CD4-positive, alpha-beta T cell treated with Interleukin-4 for 1 hour (primary cell): ENCODE measurements around the gene SF3B6.
"Not testable (repeated sequence)": the region's sequence is repeated elsewhere in the genome, so short reads cannot be mapped to it uniquely, and the experiment has no call there.

ENCODE experiments used
- DNase-seq, 2 donors: peaks; one replicate each; pipeline ENCODE4 v3.0.0-alpha.2; 2020 to 2022

The SF3B6 gene

DNA sequence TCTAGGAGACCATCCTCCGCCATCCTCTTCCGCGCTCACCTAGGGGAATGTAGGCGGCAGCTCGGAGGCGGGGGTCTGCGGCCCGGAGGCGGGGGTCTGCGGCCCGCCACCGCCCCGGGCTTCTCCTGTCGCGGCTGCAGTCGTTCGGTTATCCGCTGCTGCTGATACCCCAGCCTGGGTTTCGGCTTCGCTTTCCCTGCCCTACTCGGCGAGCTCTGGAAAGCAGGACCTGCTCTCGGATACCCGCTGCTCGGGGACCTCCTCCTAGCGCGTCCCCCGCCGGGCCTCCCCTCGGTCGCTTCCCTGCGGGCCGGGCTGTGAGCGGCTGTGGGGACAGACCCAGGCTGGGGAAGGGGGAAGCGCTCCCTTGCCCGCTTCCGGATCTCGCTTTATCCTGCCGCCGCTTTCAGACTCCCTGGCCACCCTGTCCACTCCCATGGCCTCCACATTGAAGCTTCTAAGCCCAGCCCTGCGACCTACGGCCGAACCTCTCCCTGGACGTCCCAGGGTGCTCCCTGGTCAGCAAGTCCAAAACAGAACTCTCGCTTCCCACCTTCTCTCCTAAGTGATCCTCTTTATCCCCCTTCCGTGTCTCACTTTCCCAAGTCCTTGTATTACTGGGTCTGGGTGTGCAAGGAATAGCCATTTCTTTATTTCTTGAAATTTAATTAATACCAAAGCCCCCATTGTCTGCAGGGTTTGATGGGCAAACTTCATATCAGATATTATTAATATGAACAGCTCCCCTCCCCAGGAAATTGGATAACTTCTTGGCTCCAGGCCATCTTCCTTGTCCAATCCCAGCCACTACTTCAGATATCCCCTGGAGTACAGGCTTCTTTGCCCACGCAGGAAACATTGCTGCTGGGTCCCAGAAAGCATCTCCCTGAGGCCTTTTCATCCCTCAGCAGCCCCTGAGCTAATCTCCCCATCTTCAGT is 25.8 kb downstream of the SF3B6 start:
- DNase-seq, result no peak

DNA sequence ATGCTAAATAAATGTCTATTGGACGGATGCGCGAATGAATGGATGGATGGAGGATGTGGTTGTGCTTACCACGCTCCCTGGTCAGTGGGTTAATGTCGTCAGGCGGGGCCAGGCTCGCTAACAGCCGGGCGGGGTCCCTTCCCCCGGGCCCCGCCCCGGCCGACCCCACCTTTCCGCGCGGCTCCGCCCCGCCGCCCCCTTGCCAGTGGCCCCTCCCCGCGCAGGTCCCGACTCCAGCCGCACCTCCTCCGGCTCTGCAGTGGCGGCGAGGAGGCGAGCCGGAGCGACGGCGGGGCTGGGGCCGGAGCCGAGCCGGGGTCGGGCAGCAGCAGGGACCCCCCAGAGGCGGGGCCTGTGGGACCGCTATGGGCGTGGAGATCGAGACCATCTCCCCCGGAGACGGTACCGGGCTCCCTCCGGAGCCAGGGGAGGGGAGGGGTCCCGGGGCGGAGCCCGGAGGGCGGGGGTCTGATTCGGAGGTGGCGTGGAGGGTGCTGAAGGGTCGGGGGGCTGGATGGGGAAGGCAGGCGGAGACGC is 26.6 kb downstream of the SF3B6 start, which contains the start of gene FKBP1B:
FKBP1B (plus strand) TSS at position 257 of the 537 bp plus-strand sequence; CDS start at position 366, 109 bp downstream.
- peak; percentile 35 to 64 for DNase-seq

DNA sequence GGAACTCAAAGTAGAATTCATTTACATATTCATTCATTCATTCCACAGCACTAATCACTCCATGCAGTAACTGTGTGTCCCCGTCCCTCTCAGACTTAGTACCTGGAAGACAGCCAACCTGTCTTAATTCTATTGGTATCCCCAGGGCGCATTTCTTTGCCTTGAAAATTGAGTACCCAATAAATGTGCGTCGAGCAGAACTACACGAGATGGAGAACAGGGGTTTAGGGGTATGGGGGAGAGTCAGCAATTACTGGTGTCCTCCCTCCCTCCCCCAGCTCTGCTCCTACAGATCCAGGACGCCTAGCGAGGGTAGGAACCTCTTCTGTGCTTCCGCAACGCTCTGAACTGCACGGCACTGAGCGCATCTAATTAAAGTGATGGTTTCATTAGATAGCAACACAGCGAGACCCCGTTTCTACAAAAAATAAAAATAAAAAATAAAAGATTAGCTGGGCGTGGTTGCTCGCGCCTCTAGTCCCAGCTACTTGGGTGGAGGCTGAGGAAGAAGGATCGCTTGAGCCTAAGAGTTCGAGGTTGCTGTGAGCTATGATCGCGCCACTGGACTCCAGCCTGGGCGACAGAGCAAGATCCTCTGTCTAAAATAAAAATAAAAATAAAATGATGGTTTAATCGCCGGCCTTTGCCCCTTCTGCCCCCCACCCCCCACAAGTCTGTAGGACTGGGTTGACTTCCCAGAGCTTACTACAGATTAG is 27.2 kb downstream of the SF3B6 start:
- no peak for DNase-seq

DNA sequence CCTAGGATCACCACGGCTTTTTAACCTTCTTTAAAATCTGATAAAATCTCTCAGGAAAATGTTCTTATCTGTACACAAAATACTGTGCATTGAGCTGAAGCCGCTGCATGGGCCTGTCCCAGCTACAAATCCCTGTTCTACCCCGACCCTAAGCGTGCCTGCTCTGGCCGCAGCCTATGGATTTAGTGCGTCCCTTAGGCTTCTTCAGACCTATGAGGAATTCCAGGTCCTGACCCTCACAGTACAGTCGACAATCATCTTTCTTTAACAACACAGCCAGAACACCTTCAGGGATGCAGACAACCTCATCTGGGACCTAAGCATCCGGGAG is 28.5 kb downstream of the SF3B6 start:
- no peak for DNase-seq

DNA sequence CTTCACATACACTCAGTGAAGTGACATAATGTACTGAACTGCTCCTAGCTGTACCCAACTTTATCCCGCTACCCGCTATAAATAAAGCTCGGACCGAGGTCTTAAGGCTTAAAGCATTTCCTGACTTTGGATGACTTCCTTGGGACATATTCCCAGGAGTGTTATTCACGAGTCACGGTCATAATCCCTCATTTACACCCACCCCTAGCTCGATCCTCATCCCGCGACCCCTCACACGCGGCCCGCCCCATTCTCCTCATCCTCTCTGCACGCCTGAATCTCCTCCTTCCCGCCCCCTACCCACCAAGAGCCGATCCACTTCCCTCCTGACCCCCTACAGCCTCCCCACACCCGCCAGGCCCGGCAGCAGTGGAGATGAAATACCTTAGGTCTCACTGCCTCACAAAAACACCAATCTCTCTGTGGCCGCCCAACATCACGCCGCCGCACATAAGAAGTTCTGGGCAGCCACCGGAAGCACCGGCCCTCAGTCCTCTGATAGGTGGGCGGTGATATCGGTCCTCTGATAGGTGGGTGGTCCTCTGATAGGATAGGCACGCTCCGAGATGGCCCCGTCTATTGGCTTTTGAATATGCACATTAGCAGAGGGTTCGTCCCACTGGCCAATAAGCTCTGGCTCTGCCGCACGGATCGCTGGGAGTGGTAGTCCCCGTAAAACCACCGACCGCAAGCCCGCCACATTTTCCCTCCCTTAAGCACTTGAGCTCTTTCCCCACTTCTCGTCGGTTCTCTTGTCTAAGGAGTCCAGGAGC is 29.0 kb downstream of the SF3B6 start, which contains the start of gene WDCP:
WDCP (minus strand) TSS at position 462 of the 773 bp plus-strand sequence. CDS start 7,897 bp downstream, outside the sequence.
- DNase-seq, result peak; percentile 96

DNA sequence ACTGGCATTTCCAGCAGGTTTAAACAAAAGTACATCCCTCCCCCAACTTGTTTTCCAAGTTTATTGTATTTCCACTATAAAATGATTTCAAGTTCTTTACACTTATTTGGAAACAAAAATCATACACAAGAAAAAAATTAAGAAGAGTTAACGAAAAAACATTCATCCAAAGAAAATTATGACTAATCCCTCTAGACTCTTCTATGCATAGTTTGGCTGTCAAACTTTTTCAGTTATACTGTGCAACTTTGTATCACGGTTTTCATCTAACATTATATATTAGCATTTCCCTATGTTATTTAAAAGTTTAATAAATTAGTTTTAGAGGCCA is 29.6 kb downstream of the SF3B6 start:
- DNase-seq, result no peak

DNA sequence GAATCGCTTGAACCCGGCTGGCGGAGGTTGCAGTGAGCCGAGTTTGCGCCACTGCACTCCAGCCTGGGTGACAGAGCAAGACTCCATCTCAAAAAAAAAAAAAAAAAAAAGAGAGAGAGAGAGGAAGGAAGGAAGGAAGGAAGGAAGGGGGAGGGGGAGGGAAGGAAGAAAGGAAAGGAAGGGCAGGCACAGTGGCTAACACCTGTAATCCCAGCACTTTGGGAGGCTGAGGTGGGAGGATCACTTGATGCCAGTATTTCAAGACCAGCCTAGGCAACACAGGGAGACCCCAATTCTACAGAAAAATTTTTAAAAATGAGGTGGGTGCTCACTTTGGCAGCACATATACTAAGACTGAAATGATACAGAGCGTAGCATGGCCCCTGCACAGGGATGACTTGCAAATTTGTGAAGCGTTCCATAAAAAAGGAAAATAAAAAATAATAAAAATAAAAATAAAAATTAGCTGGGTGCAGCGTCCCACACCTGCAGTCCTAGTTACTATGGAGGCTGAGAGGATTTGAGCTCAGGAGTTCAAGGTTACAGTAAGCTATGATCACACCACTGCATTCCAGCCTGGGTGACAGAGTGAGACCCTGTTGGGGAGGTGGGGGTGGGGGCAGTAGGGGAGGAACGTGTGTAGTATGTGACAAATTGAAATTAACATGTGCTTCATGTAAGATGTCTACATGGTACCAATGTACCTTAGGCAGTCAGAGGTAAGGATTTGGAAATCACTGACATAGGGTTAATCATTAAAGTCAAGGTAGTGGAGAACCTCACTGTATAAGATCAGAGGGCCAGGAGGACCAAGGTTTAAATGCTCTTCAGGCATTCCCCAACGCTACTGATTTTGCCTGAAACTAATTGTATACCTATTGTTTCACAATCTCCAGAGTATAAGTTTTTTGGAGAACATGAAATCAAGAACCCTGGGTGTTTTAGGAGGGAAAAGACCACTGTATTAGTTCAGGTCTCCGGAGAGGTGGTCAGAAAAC is 30.3 kb downstream of the SF3B6 start:
- DNase-seq, result no peak

DNA sequence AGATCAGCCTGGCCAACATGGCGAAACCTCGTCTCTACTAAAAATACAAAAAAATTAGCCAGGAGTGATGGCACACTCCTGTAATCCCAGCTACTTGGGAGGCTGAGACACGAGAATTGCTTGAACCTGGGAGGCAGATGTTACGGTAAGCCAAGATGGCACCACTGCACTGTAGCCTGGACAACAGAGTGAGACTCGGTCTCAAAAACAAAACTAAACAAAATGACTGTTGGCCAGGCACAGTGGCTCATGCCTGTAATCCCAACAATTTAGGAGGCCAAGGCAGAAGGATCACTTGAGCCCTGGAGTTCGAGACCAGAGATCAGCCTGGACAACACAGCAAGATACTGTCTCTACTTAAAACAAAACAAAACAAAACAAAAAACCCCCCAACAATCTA is 33.0 kb downstream of the SF3B6 start:
- not testable (repeated sequence) for DNase-seq

DNA sequence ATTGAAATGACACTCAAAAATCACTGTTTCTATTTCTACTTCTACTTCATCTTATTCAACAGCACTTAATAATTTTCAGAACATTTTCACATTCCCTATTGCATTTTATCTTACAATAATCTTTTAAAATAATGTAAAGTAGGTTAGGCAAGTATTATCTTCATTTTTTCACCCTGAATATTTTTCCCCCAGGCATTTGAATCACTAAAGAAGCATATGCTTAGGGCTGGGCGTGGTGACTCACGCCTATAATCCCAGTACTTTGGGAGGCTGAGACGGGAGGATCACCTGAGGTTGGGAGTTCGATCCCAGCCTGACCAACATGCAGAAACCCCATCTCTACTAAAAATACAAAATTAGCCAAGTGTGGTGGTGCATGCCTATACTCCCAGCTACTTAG is 35.6 kb downstream of the SF3B6 start:
- no peak for DNase-seq

DNA sequence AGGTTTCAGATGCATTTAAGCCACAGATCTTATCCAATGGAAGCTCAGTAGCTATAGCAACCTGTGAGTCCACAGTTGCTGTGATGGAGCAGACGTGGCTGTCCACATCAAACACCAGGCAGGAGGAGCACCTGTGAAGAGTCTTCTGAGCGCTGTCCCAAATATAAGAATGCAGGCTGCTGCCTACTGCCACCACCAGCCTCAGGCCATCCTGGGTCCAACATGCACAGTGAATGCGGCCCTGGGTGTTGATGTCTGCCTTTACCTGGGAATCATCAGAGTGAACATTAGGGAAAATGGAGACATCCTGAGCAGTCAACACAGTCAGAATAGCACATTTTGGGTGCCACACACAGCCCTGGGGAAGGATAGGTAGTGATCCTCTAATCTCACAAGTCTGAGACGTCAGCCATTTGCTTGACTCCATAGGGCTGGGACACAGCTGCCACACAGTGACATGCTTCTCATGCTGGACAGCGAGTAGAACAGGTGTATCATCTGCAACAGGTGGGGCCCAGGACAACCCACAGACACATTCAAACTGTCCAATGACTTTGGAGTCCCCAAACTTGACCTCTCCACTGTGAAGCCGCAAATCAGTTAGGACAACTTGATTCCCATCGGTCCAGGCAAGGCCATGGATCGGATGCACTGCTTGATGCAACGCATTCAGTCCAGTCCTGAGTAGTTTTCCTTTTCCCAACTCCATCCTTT is 37.2 kb downstream of the SF3B6 start:
- DNase-seq, result no peak

DNA sequence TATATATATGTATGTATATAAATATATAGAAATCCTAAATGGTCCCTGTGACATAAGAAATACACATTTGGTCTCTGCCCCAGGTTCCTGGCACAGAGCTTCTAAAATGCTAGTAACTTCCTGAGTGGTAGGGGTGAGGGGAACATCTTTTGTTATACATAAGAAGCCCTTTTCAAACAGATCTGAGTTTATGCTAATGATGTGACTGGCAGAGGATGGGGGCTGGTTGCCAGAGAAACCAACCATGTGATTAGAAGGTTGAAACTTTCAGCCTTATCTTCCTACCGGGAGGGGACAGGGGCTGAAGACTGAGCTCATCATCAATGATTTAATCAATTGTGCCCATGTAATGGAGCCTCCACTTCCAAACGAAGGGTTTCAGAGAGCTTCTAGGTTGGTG is 49.9 kb downstream of the SF3B6 start:
- no peak for DNase-seq

DNA sequence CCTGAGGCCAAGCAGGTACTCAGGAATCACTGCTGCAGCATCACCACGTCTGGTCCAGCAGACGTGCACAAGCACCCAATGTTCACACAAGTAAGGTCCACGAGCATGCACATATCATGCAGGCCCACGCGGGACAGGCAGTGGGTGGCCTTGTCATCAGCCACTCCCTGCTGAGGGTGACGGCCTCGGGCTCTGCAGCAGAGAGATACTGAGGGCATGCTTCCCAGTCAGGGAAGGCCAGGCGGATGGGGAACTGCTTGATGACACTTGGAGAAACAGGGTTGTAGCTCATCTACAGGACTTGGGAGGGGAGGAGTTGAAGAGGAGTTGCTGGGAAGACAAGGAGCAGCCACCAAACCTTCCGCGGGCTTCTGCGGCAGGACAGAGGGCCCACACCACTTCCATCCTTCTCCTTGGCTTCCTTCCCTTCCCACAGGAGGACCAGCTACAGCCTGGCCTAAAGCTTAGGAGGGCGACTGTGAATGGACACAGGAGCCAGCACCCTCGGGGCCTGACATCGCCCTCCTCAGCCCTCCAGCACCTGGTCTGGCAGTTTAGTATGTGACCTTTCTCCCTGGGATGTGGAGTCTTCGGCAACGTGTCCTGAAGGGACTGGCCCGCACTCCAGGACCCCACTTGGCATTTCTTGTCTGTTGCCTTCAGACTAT is 51.0 kb downstream of the SF3B6 start:
- DNase-seq, result no peak

DNA sequence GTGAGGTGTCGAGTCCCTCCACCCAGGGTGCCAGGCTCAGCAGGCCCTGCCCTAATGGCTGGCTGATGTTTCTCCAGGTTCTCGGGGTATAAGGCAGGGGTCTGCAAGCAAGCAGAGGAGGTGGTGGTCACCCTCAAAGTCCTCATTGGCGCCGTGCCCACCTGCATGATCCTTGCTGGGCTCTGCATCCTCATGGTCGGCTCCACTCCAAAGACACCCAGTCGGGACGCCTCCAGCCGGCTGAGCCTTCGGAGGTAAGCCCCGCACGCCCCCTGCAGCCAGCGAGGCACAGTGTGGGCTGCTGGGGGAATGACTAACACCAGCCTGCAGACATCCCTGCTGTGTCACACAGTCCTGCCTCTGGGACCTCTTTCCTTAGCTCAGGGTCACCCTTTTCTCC is 52.1 kb downstream of the SF3B6 start:
- DNase-seq, result no peak

DNA sequence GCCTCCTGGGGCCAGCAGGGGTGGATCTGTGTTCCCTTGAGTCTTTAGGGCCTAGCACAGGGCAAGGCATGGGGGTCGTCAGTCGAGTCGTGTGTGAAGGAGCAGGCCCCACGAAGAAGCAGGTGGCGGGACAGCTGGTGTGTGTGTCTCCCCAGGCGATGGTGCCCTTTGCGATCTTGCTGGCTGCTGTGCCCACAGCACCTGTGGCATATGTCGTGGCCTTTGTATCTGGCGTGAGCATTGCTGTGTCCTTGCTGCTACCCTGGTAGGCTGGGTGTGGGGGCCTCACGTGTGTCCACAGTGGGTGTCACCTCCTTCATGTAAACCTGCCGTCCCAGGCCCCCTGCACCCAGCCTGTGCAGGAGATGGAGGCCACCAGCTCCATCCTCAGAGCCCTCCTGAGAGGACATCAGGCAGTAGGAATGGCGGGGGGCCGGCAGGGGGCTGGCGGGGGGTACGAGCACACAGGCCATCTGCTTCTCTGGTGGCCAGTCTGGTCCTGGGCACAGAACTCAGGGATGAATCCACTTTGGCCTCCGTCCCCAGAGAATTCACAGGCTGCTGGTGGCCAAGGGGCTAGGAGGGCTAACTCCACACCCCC is 53.1 kb downstream of the SF3B6 start:
- DNase-seq, result no peak

DNA sequence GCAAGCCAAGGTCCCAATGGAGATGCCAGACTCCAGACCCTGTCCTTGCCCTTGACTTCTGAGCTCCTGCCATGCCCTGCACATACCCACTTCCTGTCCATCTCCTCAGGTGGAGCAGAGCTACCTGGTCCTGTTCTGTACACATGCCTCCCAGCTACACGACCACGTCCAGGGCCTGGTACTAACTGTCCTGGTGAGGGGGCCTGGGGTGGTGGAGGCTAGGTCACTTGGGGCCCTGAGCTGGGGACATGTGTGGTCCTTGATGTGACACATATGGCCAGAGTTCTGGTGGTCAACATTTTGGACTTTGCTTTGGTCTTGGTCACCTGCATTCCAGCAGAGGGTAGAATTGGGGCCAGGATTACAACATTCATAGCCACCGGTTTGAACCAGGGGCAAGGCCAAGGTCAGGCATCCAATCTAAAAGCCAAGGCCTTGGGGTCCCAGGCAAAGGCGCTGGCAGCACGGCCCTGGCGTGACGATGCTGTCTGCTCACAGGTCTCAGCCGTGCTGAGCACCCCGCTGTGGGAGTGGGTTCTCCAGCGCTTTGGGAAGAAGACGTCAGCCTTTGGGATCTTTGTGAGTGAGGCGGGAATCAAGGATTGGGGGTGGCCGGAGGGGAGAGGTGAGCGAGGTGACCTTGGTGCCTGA is 53.7 kb downstream of the SF3B6 start:
- DNase-seq, result no peak

DNA sequence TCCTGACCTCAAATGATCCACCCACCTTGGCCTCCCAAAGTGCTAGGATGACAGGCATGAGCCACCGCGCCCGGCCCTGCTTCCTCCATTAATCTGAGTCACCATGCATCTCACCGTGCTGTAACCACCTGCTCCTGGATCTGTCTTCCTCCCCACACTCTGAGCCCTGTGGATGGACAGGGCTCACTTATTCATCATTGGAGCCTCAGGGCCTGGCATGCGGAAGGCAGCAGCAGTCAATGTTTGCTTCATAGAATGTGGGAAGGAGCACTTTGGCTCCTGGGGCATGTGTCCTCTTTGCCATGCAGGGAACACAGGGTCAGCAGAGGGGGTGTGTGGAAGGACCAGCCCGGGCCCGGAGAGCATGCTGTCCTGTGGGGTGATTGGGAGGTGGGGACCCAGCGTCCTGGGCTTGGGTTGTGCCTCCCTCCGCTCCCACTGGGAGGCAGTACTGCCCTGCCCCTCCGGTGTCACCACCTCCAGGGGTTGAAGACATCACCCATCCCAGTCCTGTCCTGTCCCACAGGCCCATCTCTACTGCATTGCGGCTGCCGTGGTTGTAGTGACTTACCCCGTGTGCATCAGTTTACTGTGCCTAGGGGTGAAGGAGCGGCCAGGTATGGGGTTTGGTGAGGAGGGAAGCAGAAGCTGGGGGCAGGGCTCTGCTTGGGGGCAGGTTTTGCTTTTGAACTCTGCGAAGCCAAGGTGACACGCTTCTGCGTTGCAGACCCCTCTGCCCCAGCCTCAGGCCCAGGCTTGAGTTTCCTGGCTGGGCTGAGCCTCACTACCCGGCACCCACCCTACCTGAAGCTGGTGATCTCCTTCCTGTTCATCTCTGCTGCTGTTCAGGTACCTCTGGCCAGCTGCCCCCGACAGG is 54.8 kb downstream of the SF3B6 start:
- no peak for DNase-seq

DNA sequence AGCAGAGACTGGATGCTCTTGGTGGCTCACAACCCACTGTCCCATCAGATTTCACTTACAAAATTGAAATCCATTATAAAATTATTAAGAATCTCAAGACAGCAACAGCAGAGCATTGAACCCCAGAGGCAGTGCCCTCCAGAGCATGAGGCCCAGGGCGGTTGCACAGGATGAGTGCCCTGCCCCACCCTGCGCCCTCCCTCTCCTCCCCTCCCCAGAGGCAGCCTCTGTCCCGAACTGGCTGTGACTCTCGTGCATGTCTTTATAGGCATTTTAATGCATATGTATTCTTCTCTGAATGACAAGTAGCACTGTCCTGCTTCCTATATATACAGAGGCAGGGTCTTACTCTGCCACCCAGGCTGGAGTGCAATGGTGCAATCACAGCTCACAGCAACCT is 55.9 kb downstream of the SF3B6 start:
- no peak for DNase-seq

DNA sequence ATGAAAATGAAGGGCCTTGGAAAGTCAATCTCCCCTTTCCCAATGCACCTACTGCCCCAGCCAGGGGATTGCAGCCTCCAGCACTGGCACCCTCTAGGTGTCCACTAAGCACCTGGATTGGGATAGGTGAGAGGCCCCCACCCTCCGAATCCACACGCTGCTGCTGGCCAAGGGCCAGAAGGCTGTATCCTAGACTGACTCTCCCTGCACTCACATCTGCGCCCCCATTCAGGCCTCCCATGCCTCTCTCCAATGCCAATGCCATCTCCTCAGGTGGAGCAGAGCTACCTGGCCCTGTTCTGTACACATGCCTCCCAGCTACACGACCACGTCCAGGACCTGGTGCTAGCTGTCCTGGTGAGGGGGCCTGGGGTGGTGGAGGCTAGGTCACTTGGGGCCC is 56.4 kb downstream of the SF3B6 start:
- DNase-seq, result no peak

DNA sequence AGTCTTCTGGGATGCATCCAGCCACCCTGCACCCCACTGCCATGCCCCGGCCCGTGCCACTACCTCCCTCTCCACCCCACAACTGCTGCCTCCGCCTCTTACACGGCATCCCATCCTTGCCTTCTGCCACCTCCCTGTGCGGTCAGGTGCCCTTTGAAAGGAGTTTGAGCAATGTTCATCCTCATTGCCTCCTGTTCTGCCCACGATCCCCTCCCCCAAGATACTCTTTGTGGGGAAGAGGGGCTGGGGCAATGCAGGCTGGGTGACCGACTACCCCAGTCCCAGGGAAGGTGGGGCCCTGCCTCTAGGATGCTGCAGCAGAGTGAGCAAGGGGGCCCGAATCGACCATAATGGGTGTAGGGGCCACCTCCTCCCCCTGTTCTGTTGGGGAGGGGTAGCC is 57.9 kb downstream of the SF3B6 start:
- DNase-seq, result no peak
